ENCODE results near the gene RAD51B.

RAD51B gene

DNA sequence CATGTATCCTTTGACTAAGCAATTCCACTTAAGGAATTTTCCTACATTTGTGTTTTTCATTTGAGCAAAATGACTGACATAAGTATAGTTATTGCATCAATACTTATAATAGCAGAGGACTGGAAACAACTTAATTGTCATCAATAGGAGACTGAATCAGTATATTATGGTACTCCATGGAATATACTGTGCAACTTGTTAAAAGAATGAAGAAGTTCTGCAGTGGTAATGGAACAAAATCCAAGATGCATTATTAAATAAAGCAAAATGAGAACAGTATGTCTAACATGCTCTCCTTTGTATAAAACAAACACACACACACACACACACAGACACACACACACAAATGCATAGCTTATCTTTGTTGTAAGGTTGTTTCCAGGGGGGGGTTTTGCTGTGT lies 303.1 kb downstream of the RAD51B start:
- TF ChIP-seq, protein P1, sequence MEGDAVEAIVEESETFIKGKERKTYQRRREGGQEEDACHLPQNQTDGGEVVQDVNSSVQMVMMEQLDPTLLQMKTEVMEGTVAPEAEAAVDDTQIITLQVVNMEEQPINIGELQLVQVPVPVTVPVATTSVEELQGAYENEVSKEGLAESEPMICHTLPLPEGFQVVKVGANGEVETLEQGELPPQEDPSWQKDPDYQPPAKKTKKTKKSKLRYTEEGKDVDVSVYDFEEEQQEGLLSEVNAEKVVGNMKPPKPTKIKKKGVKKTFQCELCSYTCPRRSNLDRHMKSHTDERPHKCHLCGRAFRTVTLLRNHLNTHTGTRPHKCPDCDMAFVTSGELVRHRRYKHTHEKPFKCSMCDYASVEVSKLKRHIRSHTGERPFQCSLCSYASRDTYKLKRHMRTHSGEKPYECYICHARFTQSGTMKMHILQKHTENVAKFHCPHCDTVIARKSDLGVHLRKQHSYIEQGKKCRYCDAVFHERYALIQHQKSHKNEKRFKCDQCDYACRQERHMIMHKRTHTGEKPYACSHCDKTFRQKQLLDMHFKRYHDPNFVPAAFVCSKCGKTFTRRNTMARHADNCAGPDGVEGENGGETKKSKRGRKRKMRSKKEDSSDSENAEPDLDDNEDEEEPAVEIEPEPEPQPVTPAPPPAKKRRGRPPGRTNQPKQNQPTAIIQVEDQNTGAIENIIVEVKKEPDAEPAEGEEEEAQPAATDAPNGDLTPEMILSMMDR (IDR thresholded peaks at IDR 0.05; ENCODE audit: extremely low read depth, missing control alignments) = no peak
- no peak for DNase-seq (ENCODE audit: low spot score)

DNA sequence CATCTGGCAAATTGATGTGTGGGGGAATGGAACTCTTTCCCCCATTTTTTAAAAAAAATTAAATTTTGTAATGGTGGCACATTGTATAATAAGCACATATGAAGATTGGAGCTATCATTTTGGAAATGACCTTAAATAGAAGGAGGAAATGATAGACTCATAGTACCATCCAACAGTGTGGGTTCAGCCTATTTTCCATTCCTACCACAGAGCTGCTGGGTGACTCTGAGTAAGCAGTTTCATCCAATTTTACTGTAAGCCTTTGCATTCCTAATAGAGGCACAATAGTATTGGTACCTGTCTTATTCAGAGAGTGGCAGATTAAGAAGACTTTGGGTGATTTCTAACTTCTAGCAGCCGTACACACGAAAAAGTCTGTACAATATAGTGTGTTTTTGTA lies 304.5 kb downstream of the RAD51B start:
- TF ChIP-seq, protein P1 (IDR thresholded peaks at IDR 0.05; ENCODE audit: extremely low read depth, missing control alignments) = no peak
- no peak for DNase-seq (ENCODE audit: low spot score)

DNA sequence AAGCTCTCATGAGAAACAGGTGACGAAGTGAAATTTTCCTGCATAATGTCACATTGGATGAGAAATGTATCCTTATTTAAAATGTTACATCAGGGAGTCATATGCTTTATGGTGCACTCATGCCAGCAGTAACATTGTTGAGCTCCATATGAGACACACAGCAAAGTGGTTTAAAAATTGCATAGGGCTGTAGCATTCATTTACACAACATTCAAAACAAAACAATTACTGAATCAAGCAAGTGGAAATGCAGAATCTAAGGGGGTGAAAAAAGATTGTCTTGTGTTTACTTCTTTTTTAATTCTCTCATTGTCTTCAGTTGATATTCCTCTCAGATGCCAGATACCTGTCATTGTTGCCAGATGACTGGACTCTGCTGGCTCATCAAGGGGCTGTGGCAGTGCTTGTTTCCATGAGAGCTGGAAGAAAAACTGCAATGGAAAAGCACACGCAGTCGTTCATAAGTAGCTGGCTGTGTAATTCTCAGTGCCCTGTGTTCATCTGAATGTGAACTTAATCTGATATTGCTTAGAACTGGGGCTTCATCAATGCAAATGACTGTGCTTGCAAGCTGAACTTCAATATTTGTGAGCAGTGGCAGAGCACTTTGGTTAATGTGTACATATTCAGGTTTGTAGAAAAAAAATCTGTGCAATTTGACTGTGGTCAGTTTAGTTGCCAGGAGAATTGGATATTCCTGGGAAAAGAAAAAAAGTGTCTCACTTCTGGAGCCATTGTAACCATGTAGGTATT lies 305.6 kb downstream of the RAD51B start:
- no peak for DNase-seq (ENCODE audit: low spot score)
- TF ChIP-seq, protein P1 (IDR thresholded peaks at IDR 0.05; ENCODE audit: extremely low read depth, missing control alignments) = no peak

DNA sequence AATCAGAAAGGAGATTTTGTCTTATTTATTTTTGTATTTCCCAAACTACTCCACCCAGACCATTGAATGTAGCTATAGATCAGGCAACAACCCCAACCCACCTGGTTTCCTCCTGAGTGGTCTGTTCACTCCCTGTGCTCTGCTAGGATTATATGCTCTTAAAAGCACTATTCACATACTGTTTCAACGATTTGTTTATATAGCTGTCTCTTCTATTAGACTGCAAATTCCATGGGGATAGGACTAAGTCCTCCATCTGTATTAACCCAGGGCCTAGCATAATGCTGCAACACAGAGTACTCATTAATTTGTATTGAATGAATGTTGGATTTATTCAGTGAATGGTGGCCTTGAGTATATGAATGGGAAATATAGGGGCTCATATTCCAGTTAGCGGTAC lies 307.6 kb downstream of the RAD51B start:
- TF ChIP-seq, protein P1 (IDR thresholded peaks at IDR 0.05; ENCODE audit: extremely low read depth, missing control alignments) = no peak
- DNase-seq (ENCODE audit: low spot score) = no peak

DNA sequence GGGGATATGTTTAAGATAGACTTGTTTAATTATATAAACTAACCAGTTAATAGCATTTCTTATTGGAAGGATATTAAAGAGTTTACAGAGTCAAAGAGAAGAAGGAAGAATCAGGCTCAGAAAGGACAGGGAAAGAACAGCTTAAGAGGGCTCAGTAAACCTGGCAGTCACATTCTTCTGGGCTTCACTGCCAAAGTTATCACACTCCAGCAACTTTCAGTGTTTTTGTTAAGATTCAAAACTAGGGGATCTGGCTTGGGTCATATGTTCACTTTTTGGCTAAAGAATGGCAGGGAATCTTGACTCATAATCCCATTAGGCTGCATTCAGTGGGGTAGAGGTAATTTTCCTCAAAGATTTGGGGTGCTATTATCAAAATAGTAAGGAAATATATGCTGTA lies 312.3 kb downstream of the RAD51B start:
- DNase-seq (ENCODE audit: low spot score) = no peak
- TF ChIP-seq, protein P1 (IDR thresholded peaks at IDR 0.05; ENCODE audit: extremely low read depth, missing control alignments) = no peak

DNA sequence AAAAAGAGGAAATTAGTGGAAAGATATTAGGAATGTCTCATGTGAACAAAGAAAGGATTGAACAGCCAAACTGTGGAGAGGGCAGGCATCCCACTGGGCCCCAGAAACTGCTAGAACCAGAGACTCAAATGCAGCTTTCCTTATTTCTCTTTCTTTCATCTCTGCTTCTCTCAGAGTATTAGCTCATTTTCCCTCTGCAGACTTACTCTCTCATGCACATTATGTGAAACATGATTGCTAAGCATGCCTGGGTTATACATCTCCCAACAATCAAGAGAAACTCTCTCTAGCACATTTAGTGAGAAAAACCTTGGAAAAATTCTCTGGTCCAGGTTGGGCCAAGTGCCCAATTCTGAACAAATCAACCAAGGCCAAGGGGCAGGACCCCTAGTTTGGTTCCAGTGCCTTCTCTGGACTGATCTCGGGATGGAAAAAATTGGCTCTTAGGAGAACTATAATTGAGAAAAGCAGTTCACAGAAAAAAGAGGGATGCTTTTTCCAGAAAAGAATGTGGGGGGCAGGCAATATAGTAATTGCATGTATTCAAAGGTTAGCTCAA lies 313.1 kb downstream of the RAD51B start:
- DNase-seq (ENCODE audit: low spot score) = no peak
- TF ChIP-seq, protein P1 (IDR thresholded peaks at IDR 0.05; ENCODE audit: extremely low read depth, missing control alignments) = no peak

DNA sequence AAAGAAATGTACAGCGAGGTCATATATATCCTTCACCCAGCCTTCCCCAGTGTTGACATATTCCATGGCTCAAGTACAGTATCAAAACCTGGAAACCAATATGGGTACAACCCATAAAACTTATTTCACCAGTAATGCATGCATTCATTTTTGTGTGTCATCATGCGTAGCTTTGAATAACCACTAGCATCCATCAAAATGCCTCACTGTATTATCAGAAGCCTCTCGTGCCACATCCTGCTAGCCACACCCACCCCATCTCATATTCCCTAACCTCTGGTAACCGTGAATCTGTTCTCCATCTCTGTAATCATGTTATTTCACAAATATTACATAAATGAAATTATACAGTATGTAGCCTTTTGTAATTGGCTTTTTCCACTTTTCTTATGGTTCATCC lies 314.3 kb downstream of the RAD51B start:
- DNase-seq (ENCODE audit: low spot score) = no peak
- TF ChIP-seq, protein P1 (IDR thresholded peaks at IDR 0.05; ENCODE audit: extremely low read depth, missing control alignments) = no peak

Measured in GM20000 (cell line).